Measurements from ENCODE around the gene TAF11L2. TPM values are rescaled to one million over a fixed set of nuclear protein-coding genes. Genes with fewer than 3 reads are reported as not detected.
"Not testable (repeated sequence)": the region's sequence is repeated elsewhere in the genome, so short reads cannot be mapped to it uniquely, and the experiment has no call there.

The TAF11L2 gene
- total and polyA plus RNA-seq, 8 donors: not detected

- Histone ChIP-seq H3K27ac (no peak overlapping the region), H3K9me3 (no peaks in the 10 kb centered on the region), H3K4me3 (no peak overlapping the region), H3K36me3 (no peaks in the 10 kb centered on the region), H3K4me1 (no peaks in the 10 kb centered on the region), H3K27me3 (no peaks in the 10 kb centered on the region)
- no peak for DNase-seq
- FAIRE-seq: no peak
- intact Hi-C loops (cut with DNase I): no loop called here
- no peak for ATAC-seq
- TF ChIP-seq CTCF (IDR thresholded peaks at IDR 0.05): no peak
Measured at GRCh38 chr5:17470064-17470463, 28.0 kb upstream of the TAF11L2 start.

GRCh38 chr5:17475064-17475463 lies 23.0 kb upstream of the TAF11L2 start:
- H3K36me3 ChIP-seq; H3K4me1 ChIP-seq; intact Hi-C loops (cut with DNase I); FAIRE-seq; H3K27me3 ChIP-seq; H3K4me3 ChIP-seq; DNase-seq; H3K27ac ChIP-seq; ATAC-seq; H3K9me3 ChIP-seq: not testable (repeated sequence)

DNA sequence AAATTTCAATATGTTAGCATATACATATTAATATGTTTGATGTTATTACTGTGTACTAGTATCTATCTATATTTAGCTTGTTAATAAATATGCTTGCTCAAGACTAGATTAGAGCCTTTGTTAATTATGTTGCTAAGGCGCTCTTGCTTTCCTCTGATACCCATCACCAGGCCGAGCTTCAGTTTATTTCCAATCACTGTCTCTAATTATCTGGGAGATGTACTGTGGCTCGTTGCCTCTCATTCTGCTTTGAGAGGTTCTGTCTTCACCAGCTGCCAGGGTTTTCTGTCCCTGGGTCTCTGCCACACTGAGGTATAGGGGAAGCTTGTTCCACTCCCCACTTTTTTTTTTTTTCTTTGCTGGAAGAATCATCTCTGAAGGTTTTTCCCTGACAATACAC lies 21.0 kb upstream of the TAF11L2 start:
- FAIRE-seq (no peak), DNase-seq (no peak), ATAC-seq (no peak)
- Histone ChIP-seq H3K36me3 (no peaks in the 10 kb centered on the region), H3K4me1 (no peaks in the 10 kb centered on the region), H3K27ac (no peak overlapping the region), H3K9me3 (no peaks in the 10 kb centered on the region), H3K4me3 (no peak overlapping the region), H3K27me3 (no peaks in the 10 kb centered on the region)
- 53 to 66% methylated on average over 3 of the region's 3 CpGs for WGBS, 2 donors
- intact Hi-C loops (cut with DNase I): no loop called here
- TF ChIP-seq CTCF (IDR thresholded peaks at IDR 0.05): no peak

DNA sequence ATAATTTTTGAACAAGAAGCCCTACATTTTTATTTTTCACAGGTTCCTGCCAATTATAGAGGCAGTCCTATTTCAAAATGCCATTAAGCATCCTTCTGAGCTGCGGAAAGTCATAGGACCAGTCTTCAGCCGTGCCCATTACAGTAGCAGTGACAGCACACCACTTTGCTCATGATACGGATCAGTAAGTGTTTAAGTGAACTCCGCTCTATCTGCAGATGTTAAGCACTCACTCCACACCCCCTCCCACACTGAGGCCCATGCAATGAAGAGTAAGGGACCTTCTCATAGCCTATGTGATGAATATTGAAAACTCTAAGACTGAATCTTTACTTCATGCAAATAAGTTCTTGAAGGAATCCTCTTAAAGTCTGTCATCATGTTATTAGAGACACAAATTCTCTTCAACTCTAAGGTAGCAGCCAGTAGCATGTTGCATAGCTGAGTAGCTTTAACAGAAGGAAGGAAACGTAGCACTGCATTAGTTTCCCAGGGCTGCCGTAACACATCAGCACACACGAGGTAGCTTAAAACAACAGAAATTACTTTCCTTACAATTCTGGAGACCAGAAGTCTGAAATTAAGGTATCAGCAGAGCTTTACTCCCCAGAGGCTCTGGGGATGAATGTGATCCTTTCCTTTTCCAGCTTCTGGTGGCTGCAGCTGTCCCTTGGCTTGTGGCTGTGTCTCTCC lies 20.3 kb upstream of the TAF11L2 start:
- no peaks in the 10 kb centered on the region for H3K9me3 ChIP-seq
- no peaks in the 10 kb centered on the region for H3K27me3 ChIP-seq
- no peak overlapping the region for H3K27ac ChIP-seq
- no peaks in the 10 kb centered on the region for H3K4me1 ChIP-seq
- no peak for TF ChIP-seq CTCF (IDR thresholded peaks at IDR 0.05)
- WGBS, 2 donors: 56 to 58% methylated on average over 7 of the region's 7 CpGs
- no peaks in the 10 kb centered on the region for H3K36me3 ChIP-seq
- intact Hi-C loops (cut with DNase I): no loop called here
- no peak for ATAC-seq
- DNase-seq: no peak
- no peak for FAIRE-seq
- H3K4me3 ChIP-seq: no peak overlapping the region

DNA sequence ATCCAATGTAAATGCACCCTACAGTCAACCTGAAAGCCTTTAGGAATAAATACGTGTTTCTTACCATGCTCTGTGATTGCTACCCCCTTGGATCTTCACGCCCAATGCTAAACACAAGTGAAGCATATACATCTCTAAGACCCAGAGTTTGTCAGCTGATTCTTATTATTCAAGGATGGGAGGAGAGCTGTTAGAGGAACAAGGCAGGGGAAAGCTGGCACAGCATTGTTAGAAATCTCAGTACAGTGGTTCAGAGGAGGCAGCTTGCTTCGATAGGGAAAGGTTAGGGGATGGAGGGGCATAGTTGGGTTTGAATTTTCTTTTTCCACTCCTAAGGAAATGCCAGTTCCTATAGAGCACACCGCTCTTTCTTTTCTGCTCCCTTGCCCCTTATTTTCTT lies 16.7 kb upstream of the TAF11L2 start:
- Histone ChIP-seq H3K36me3 (no peaks in the 10 kb centered on the region), H3K27ac (no peak overlapping the region), H3K27me3 (peaks cover 0 to 9% (median 0%) of the 10 kb centered on the region in 4 donors), H3K4me3 (no peak overlapping the region), H3K9me3 (no peaks in the 10 kb centered on the region), H3K4me1 (no peaks in the 10 kb centered on the region)
- TF ChIP-seq CTCF (IDR thresholded peaks at IDR 0.05): no peak
- intact Hi-C loops (cut with DNase I): no loop called here
- no peak for ATAC-seq
- 50 to 60% methylated on average over 4 of the region's 4 CpGs for WGBS, 2 donors
- DNase-seq: no peak
- no peak for FAIRE-seq

Data from pancreas (tissue), 10 donors.